HCT116 (cell line): ENCODE data around the gene CHPT1. TPM values are rescaled to one million over a fixed set of nuclear protein-coding genes. Genes with fewer than 3 reads are reported as not detected.

Experiments
- ATAC-seq: fragments of 200-7000 bp; cut with Tn5 transposase; 2 replicates; pipeline ENCODE4 v1.9.1; 2020; ENCODE audit warnings: mild to moderate bottlenecking, moderate library complexity
- BruUV-seq: library from RNA; stranded (reverse); fragments of 400-500 nt; replicated peaks from 2 replicates; lab custom pipeline; 2021; lab: Mats Ljungman, UMichigan
- CTCF ChIA-PET: fragments of 300-600 bp; sonication (Branson Sonifier 250); formaldehyde crosslinking; loops from one replicate; lab custom pipeline; 2021; ENCODE audit warnings: antibody characterized with exemption; lab: Charles Lee
- POLR2A ChIA-PET: fragments of 300-600, 350-600 bp; sonication (Branson Sonifier 250); formaldehyde crosslinking; loops from one replicate; lab custom pipeline; 2021; ENCODE audit warnings: antibody characterized with exemption; lab: Charles Lee
- RAD21 ChIA-PET, 2 experiments: fragments of 300-600 bp; sonication (Branson Sonifier 250); formaldehyde crosslinking; loops; one replicate each; lab custom pipeline; 2023; ENCODE audit warnings: low total read pairs in 2 of 2; ENCODE audit not compliant: uncharacterized antibody in 2 of 2, unreplicated experiment in 2 of 2, low non-redundant PET in 1 of 2; lab: Charles Lee
- DNase-seq: peaks from one replicate; pipeline ENCODE4 v3.0.0-alpha.2; 2010; ENCODE audit warnings: low read depth, low spot score
- H2AFZ ChIP-seq: fragments of 200-600 bp; shearing (Covaris generic), sonication (generic); 2 replicates; pipeline ENCODE4 v1.6.1; 2017; ENCODE audit warnings: low read depth, mixed run types, mixed read lengths, antibody characterized with exemption, low read length; ENCODE audit not compliant: poor library complexity, severe bottlenecking
- H3K27ac ChIP-seq: 2 replicates; pipeline ENCODE4 v1.5.1; 2012; ENCODE audit warnings: low read depth, low read length
- H3K27me3 ChIP-seq: fragments of 200-600 bp; sonication (generic); 2 replicates; pipeline ENCODE4 v1.6.1; 2016; ENCODE audit warnings: mixed run types, low read length, mixed read lengths; ENCODE audit not compliant: insufficient read depth
- H3K36me3 ChIP-seq, 2 experiments: fragments of 200-500 bp in 1 of 2; fragments of 200-600 bp in 1 of 2; sonication (Bioruptor generic) in 1 of 2; sonication (generic) in 1 of 2; 2 replicates each; pipeline versions ENCODE4 v1.5.1 to v1.6.1; 2014 to 2016; ENCODE audit warnings: low read length in 2 of 2, inconsistent platforms in 1 of 2, mixed read lengths in 1 of 2, mixed run types in 1 of 2; ENCODE audit not compliant: insufficient read depth in 2 of 2, control insufficient read depth in 1 of 2
- H3K4me1 ChIP-seq, 2 experiments: fragments of 200-600 bp in 1 of 2; sonication (generic) in 1 of 2; 2 replicates each; pipeline versions ENCODE4 v1.5.1 to v1.6.1; 2012 to 2017; ENCODE audit warnings: low read length in 2 of 2, inconsistent platforms in 1 of 2, mild to moderate bottlenecking in 1 of 2, mixed read lengths in 1 of 2, mixed run types in 1 of 2, moderate library complexity in 1 of 2; ENCODE audit not compliant: insufficient read depth in 2 of 2, control insufficient read depth in 1 of 2
- H3K4me2 ChIP-seq: fragments of 200-600 bp; sonication (generic); 2 replicates; pipeline ENCODE4 v1.6.1; 2017; ENCODE audit warnings: mixed run types, low read length, mixed read lengths
- H3K4me3 ChIP-seq, 2 experiments: fragments of 200-600 bp in 1 of 2; sonication (generic) in 1 of 2; replicated peaks in 1 of 2; 2 replicates each; pipeline ENCODE4 v1.5.1; 2011 to 2016; ENCODE audit warnings: low read length in 2 of 2, control low read depth in 1 of 2, low read depth in 1 of 2, mild to moderate bottlenecking in 1 of 2, mixed read lengths in 1 of 2, mixed run types in 1 of 2
- H3K79me2 ChIP-seq: fragments of 200-600 bp; sonication (generic); 2 replicates; pipeline ENCODE4 v1.6.1; 2017; ENCODE audit warnings: mild to moderate bottlenecking, mixed run types, low read length, moderate library complexity, mixed read lengths; ENCODE audit not compliant: insufficient read depth
- H3K9ac ChIP-seq: fragments of 200-600 bp; sonication (generic); 2 replicates; pipeline ENCODE4 v1.6.1; 2016; ENCODE audit warnings: low read length, mixed read lengths
- H3K9me2 ChIP-seq: fragments of 200-600 bp; sonication (generic), shearing (Covaris generic); 2 replicates; pipeline ENCODE4 v1.6.1; 2017; ENCODE audit warnings: mixed run types, mild to moderate bottlenecking, moderate library complexity; ENCODE audit not compliant: insufficient read depth
- H3K9me3 ChIP-seq, 2 experiments: fragments of 200-500 bp in 1 of 2; fragments of 200-600 bp in 1 of 2; sonication (Bioruptor generic) in 1 of 2; sonication (generic) in 1 of 2; 2 replicates each; pipeline ENCODE4 v1.6.1; 2014 to 2017; ENCODE audit warnings: low read length in 2 of 2, mixed read lengths in 2 of 2, inconsistent platforms in 1 of 2, low read depth in 1 of 2, mild to moderate bottlenecking in 1 of 2, mixed run types in 1 of 2, moderate library complexity in 1 of 2; ENCODE audit not compliant: control insufficient read depth in 1 of 2, insufficient read depth in 1 of 2
- H4K20me1 ChIP-seq: fragments of 200-600 bp; sonication (generic), shearing (Covaris generic); 2 replicates; pipeline ENCODE4 v1.6.1; 2017; ENCODE audit warnings: mixed run types, mild to moderate bottlenecking, moderate library complexity; ENCODE audit not compliant: insufficient read depth
- ATF3 ChIP-seq: IDR thresholded peaks from 2 replicates; pipeline ENCODE4 v1.6.1; 2012
- CBX3 ChIP-seq: IDR thresholded peaks from 2 replicates; pipeline ENCODE4 v1.6.1; 2012; ENCODE audit warnings: low read depth
- CEBPB ChIP-seq: IDR thresholded peaks from 2 replicates; pipeline ENCODE4 v1.6.1; 2012; ENCODE audit warnings: low read depth
- ELF1 ChIP-seq: IDR thresholded peaks from 2 replicates; pipeline ENCODE4 v1.6.1; 2012; ENCODE audit warnings: low read depth, borderline replicate concordance
- EZH2 ChIP-seq: fragments of 200-600 bp; sonication (generic); IDR thresholded peaks from 2 replicates; pipeline ENCODE4 v1.6.1; 2017; ENCODE audit warnings: antibody characterized with exemption, mixed run types
- EZH2phosphoT487 ChIP-seq: fragments of 200-600 bp; IDR thresholded peaks from 2 replicates; pipeline ENCODE4 v1.6.1; 2018; ENCODE audit warnings: antibody characterized with exemption, borderline replicate concordance
- FOSL1 ChIP-seq: IDR thresholded peaks from 2 replicates; pipeline ENCODE4 v1.6.1; 2012; ENCODE audit warnings: low read depth
- JUND ChIP-seq: IDR thresholded peaks from 2 replicates; pipeline ENCODE4 v1.6.1; 2012
- POLR2AphosphoS5 ChIP-seq: IDR thresholded peaks from 2 replicates; pipeline ENCODE4 v1.6.1; 2011; ENCODE audit warnings: mild to moderate bottlenecking, low read depth, low read length, moderate library complexity
- RAD21 ChIP-seq: IDR thresholded peaks from 2 replicates; pipeline ENCODE4 v1.6.1; 2012; ENCODE audit warnings: low read depth, mild to moderate bottlenecking
- SIN3A ChIP-seq: IDR thresholded peaks from 2 replicates; pipeline ENCODE4 v1.6.1; 2012; ENCODE audit warnings: low read depth
- SP1 ChIP-seq: IDR thresholded peaks from 2 replicates; pipeline ENCODE4 v1.6.1; 2012; ENCODE audit warnings: low read depth
- YY1 ChIP-seq: IDR thresholded peaks from 2 replicates; pipeline ENCODE4 v1.6.1; 2011; ENCODE audit warnings: low read length, low read depth, moderate library complexity, mild to moderate bottlenecking; ENCODE audit not compliant: insufficient replicate concordance; ENCODE audit errors: extremely low read depth
- ZNF274 ChIP-seq: fragments of 200-500 bp; sonication (Bioruptor generic); IDR thresholded peaks from 2 replicates; pipeline ENCODE4 v1.6.1; 2014; ENCODE audit warnings: mild to moderate bottlenecking, low read depth, low read length, inconsistent platforms
- intact Hi-C: fragments of 100-400 bp; cut with micrococcal nuclease; formaldehyde crosslinking; loops from 2 replicates; pipeline ENCODE4 v1.10.0; 2022
- total RNA-seq: library from RNA; stranded (reverse); gene quantifications from one replicate; pipeline ENCODE4 v1.2.1, GENCODE V29; 2021; ENCODE audit not compliant: unreplicated experiment

CHPT1 gene
- total RNA-seq, 1 experiment from 2014 or later, result 20.1 TPM

- Histone ChIP-seq H2AFZ (no peak overlapping the region), H3K79me2 (no peaks in the 10 kb centered on the region), H3K27me3 (no peaks in the 10 kb centered on the region), H3K36me3 (no peaks in the 10 kb centered on the region), H3K27ac (no peak overlapping the region), H3K9me3 (no peaks in the 10 kb centered on the region), H3K4me2 (no peak overlapping the region), H3K9ac (no peak overlapping the region), H3K4me1 (no peaks in the 10 kb centered on the region), H3K9me2 (no peaks in the 10 kb centered on the region), H3K4me3 (no peak overlapping the region), H4K20me1 (peaks cover 3% of the 10 kb centered on the region; the same call in 1 of the 2 replicates)
- ChIA-PET RAD21 (no interaction called here), POLR2A (no interaction called here), CTCF (no interaction called here)
- no peak for DNase-seq
- intact Hi-C loops, result loop anchor here (10.0 kb wide), 1 partner anchor 709 kb away; the partner anchor contains the start of gene IGF1
- ATAC-seq, result no peak
- BruUV-seq, result no TSS peak
- no peak for TF ChIP-seq SP1
- no peak for TF ChIP-seq ELF1
- no peak for TF ChIP-seq CBX3
- TF ChIP-seq RAD21, result no peak
- TF ChIP-seq EZH2phosphoT487, result no peak
- TF ChIP-seq YY1, result no peak
- no peak for TF ChIP-seq JUND
- TF ChIP-seq FOSL1, result no peak
These were observed 78.4 kb downstream of the CHPT1 start for GRCh38 chr12:101775816-101776215.

- Histone ChIP-seq H2AFZ (no peak overlapping the region), H3K4me2 (no peak overlapping the region), H3K9me3 (no peaks in the 10 kb centered on the region), H3K27me3 (no peaks in the 10 kb centered on the region), H3K36me3 (no peaks in the 10 kb centered on the region), H3K9ac (no peak overlapping the region), H3K9me2 (no peaks in the 10 kb centered on the region), H3K4me1 (no peaks in the 10 kb centered on the region), H3K79me2 (no peaks in the 10 kb centered on the region), H4K20me1 (peaks cover 3% of the 10 kb centered on the region; the same call in 1 of the 2 replicates), H3K4me3 (no peak overlapping the region), H3K27ac (no peak overlapping the region)
- intact Hi-C loops, result loop anchor here (10.0 kb wide), 1 partner anchor 707 kb away; the partner anchor contains the start of gene IGF1
- DNase-seq (no peak), ATAC-seq (no peak)
- RAD21 ChIA-PET, result no interaction called here
- no TSS peak for BruUV-seq
- POLR2A ChIA-PET, result no interaction called here
- CTCF ChIA-PET, result interaction anchor here (3.4 kb wide), 1 partner anchor 53 kb away, joined by 10 read pairs; the partner anchor contains the start of gene GNPTAB
- TF ChIP-seq ZNF274 (no peak), SIN3A (no peak), CEBPB (no peak), RAD21 (no peak), POLR2AphosphoS5 (no peak), EZH2 (no peak), FOSL1 (no peak), ATF3 (no peak)
These were observed 80.0 kb downstream of the CHPT1 start for GRCh38 chr12:101777485-101777884.
